ENCODE results near the gene SLC6A11. TPM values are rescaled to one million over a fixed set of nuclear protein-coding genes. Genes with fewer than 3 reads are reported as not detected.

SLC6A11 gene
- polyA plus RNA-seq, 1 donor (not counting 4 experiments of a cell fraction or from before 2014, with no cell fraction given): 9.8 TPM

DNA sequence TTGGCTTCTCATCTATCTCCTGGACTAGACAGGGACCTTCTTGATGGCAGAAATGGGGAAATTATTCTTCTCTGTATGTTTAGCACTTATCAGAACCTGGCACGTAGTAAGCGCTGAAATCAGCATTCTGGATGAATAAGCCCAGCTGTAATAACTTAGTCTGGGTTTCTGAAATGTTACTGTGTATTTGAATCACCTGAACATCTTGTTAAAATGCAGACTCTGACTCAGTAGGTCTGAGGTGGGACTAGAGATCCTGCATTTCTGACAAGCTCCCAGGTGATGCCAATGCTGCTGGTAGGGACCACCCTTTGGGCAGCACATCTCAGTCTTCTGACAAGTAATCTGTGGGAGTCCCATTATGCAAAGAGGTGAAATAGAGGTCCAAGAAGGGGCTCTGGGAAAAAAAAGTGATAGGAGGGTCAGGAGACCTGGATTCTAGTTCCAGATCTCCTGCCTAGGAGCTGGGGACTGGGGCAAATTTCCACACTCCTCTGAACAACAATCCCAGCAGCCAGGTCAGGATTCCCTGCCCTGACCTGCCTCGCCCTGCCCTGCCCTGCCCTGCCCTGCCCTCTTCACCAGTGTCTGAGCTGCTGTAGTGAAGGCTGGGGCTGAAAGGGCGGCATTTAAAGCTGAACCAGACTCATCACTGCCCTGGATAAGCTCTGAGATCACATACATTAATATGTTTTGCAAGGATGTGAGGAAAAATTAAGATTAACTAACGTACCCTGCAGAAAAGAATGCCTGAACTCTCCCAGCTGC lies 17.2 kb upstream of the SLC6A11 start:
- H2AFZ ChIP-seq (ENCODE audit: control insufficient read depth, low read length): peak overlapping the region; percentile 47
- H4K20me1 ChIP-seq (ENCODE audit: control insufficient read depth, extremely low read depth, insufficient read depth, low read length): no peaks in the 10 kb centered on the region
- no peaks in the 10 kb centered on the region for H3K79me2 ChIP-seq (ENCODE audit: control insufficient read depth, insufficient read depth, low read length)
- TF ChIP-seq, protein P1, sequence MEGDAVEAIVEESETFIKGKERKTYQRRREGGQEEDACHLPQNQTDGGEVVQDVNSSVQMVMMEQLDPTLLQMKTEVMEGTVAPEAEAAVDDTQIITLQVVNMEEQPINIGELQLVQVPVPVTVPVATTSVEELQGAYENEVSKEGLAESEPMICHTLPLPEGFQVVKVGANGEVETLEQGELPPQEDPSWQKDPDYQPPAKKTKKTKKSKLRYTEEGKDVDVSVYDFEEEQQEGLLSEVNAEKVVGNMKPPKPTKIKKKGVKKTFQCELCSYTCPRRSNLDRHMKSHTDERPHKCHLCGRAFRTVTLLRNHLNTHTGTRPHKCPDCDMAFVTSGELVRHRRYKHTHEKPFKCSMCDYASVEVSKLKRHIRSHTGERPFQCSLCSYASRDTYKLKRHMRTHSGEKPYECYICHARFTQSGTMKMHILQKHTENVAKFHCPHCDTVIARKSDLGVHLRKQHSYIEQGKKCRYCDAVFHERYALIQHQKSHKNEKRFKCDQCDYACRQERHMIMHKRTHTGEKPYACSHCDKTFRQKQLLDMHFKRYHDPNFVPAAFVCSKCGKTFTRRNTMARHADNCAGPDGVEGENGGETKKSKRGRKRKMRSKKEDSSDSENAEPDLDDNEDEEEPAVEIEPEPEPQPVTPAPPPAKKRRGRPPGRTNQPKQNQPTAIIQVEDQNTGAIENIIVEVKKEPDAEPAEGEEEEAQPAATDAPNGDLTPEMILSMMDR (optimal IDR thresholded peaks at IDR 0.05 in 1 of 3, IDR thresholded peaks at IDR 0.05 in 1 of 3, conservative IDR thresholded peaks at IDR 0.05 in 1 of 3; ENCODE audit: extremely low read depth in 1 of 3, insufficient read depth in 2 of 3, low read length in 3 of 3): no peak
- no peak for TF ChIP-seq EZH2 (IDR thresholded peaks at IDR 0.05; ENCODE audit: low read length)
- DNase-seq (ENCODE audit: low read depth, low spot score) (no peak), FAIRE-seq (peak; percentile 77)
- H3K4me3 ChIP-seq (ENCODE audit: control insufficient read depth in 2 of 3, extremely low read depth in 1 of 3, insufficient read depth in 2 of 3, low read depth in 1 of 3, low read length in 3 of 3): peak overlapping the region in 1 of 3 experiments; percentile 3
- no peaks in the 10 kb centered on the region for H3K36me3 ChIP-seq (ENCODE audit: control insufficient read depth in 2 of 2, extremely low read depth in 1 of 2, insufficient read depth in 2 of 2, low read length in 2 of 2)
- H3K9me1 ChIP-seq (ENCODE audit: control insufficient read depth, extremely low read depth, insufficient read depth, low read length): no peaks in the 10 kb centered on the region
- peaks cover 30% of the 10 kb centered on the region for H3K4me1 ChIP-seq (ENCODE audit: control insufficient read depth, extremely low read depth, insufficient read depth, low read length)
- H3K9ac ChIP-seq (ENCODE audit: control insufficient read depth, extremely low read depth, insufficient read depth, low read length): peak overlapping the region; percentile 13
- dilution Hi-C loops (cut with MboI; ENCODE audit: extremely low pct_ligation_motif_present, low sequenced_read_pairs): no loop called here
- H3K9me3 ChIP-seq (ENCODE audit: control insufficient read depth, low read depth, low read length): no peaks in the 10 kb centered on the region
- no peaks in the 10 kb centered on the region for H3K27me3 ChIP-seq (ENCODE audit: control insufficient read depth, extremely low read depth, insufficient read depth, low read length)
- peak overlapping the region; percentile 30 for H3K4me2 ChIP-seq (ENCODE audit: control insufficient read depth, extremely low read depth, insufficient read depth, low read depth, low read length)
- peak overlapping the region; percentile 17 for H3K27ac ChIP-seq (ENCODE audit: control insufficient read depth, insufficient read depth, low read length)

DNA sequence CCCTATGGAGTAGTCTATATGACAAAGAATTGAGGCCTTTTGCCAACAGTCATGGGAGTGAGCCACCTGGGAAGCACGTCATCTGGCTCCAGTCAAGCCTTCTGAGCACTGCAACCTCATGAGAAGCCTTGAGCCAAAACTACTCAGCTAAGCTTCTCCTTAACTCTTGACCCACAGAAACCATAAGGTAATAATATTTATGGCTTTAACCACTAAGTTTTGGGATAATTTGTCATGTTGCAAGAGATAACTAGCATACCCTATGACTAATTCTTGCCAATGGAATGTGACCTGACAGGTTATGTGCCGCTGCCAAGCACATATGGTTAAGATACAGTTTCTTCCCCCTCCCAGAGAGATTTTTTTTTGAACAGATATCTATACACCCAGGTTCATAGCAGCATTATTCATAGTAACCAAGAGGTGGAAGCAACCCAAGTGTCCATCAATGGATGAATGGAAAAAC lies 11.8 kb upstream of the SLC6A11 start:
- Histone ChIP-seq H2AFZ (ENCODE audit: control insufficient read depth, low read length) (no peak overlapping the region), H3K4me2 (ENCODE audit: control insufficient read depth, extremely low read depth, insufficient read depth, low read depth, low read length) (peak overlapping the region; percentile 65), H3K27ac (ENCODE audit: control insufficient read depth, insufficient read depth, low read length) (peak overlapping the region; percentile 90), H3K79me2 (ENCODE audit: control insufficient read depth, insufficient read depth, low read length) (no peaks in the 10 kb centered on the region), H3K4me3 (ENCODE audit: control insufficient read depth in 2 of 3, extremely low read depth in 1 of 3, insufficient read depth in 2 of 3, low read depth in 1 of 3, low read length in 3 of 3) (no peak overlapping the region), H3K36me3 (ENCODE audit: control insufficient read depth in 2 of 2, extremely low read depth in 1 of 2, insufficient read depth in 2 of 2, low read length in 2 of 2) (no peaks in the 10 kb centered on the region), H3K4me1 (ENCODE audit: control insufficient read depth, extremely low read depth, insufficient read depth, low read length) (peaks cover 32% of the 10 kb centered on the region), H3K9ac (ENCODE audit: control insufficient read depth, extremely low read depth, insufficient read depth, low read length) (no peak overlapping the region), H3K9me3 (ENCODE audit: control insufficient read depth, low read depth, low read length) (no peaks in the 10 kb centered on the region), H3K27me3 (ENCODE audit: control insufficient read depth, extremely low read depth, insufficient read depth, low read length) (no peaks in the 10 kb centered on the region), H4K20me1 (ENCODE audit: control insufficient read depth, extremely low read depth, insufficient read depth, low read length) (no peaks in the 10 kb centered on the region), H3K9me1 (ENCODE audit: control insufficient read depth, extremely low read depth, insufficient read depth, low read length) (no peaks in the 10 kb centered on the region)
- peak; percentile 94 for DNase-seq (ENCODE audit: low read depth, low spot score)
- TF ChIP-seq, protein P1 (optimal IDR thresholded peaks at IDR 0.05 in 1 of 3, IDR thresholded peaks at IDR 0.05 in 1 of 3, conservative IDR thresholded peaks at IDR 0.05 in 1 of 3; ENCODE audit: extremely low read depth in 1 of 3, insufficient read depth in 2 of 3, low read length in 3 of 3): no peak
- no peak for TF ChIP-seq EZH2 (IDR thresholded peaks at IDR 0.05; ENCODE audit: low read length)
- peak; percentile 97 for FAIRE-seq
- dilution Hi-C loops (cut with MboI; ENCODE audit: extremely low pct_ligation_motif_present, low sequenced_read_pairs): no loop called here
